Body of pancreas (tissue), 4 donors: Measurements from ENCODE around the gene GTF2H1.

Experiments
- POLR2A ChIP-seq, 3 donors: fragments of 450-650 bp; IDR thresholded peaks; one replicate each; pipeline ENCODE4 v1.6.1; 2016; ENCODE audit warnings: antibody characterized with exemption in 3 of 3, mild to moderate bottlenecking in 2 of 3
- TF ChIP-seq, protein P1 (sequence below), 7 experiments: fragments of 450-650 bp in 4 of 7; fragments of 200-600 bp in 3 of 7; sonication (generic) in 3 of 7; IDR thresholded peaks; one replicate each; pipeline ENCODE4 v1.5.1; 2016 to 2019; ENCODE audit warnings: antibody characterized with exemption in 7 of 7

DNA sequence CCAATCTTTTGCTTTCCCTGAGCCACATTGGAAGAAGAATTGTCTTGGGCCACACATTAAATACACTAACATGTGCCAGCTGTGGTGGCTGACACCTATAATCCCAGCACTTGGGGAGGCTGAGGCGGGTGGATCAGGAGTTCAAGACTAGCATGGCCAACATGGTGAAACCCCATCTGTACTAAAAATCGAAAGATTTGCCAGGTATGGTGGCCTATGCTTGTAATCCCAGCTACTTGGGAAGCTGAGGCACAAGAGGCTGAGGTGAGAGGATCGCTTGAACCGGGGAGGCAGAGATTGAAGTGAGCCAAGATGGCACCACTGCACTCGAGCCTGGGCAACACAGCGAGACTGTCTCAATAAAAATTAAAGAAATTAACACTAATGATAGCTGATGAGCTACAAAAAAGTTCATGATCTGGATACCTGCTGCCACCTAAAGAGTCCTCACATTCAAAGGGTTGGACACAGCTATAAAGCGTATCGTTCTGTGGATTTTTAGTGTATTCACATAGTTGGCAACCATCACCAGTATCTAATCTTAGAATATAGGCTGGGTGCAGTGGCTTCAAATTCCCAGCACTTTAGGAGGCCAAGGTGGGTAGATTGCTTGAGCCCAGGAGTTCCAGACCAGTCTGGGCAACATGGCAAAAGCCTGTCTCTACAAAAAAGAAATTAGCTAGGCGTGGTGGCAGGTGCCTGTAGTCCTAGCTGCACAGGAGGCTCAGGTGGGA, 86.4 kb downstream of the GTF2H1 start:
- TF ChIP-seq, protein P1, sequence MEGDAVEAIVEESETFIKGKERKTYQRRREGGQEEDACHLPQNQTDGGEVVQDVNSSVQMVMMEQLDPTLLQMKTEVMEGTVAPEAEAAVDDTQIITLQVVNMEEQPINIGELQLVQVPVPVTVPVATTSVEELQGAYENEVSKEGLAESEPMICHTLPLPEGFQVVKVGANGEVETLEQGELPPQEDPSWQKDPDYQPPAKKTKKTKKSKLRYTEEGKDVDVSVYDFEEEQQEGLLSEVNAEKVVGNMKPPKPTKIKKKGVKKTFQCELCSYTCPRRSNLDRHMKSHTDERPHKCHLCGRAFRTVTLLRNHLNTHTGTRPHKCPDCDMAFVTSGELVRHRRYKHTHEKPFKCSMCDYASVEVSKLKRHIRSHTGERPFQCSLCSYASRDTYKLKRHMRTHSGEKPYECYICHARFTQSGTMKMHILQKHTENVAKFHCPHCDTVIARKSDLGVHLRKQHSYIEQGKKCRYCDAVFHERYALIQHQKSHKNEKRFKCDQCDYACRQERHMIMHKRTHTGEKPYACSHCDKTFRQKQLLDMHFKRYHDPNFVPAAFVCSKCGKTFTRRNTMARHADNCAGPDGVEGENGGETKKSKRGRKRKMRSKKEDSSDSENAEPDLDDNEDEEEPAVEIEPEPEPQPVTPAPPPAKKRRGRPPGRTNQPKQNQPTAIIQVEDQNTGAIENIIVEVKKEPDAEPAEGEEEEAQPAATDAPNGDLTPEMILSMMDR (IDR thresholded peaks at IDR 0.05): no peak
- TF ChIP-seq POLR2A (IDR thresholded peaks at IDR 0.05): no peak
